AG04450 (cell line): ENCODE data around the gene ARHGAP23. TPM values are rescaled to one million over a fixed set of nuclear protein-coding genes. Genes with fewer than 3 reads are reported as not detected.

Source experiments
- CTCF ChIA-PET: fragments of 300-600, 350-600 bp; formaldehyde crosslinking; extraction: SDS; loops from one replicate; lab custom pipeline; 2022; ENCODE audit warnings: antibody characterized with exemption, inconsistent platforms; lab: Charles Lee
- POLR2A ChIA-PET: fragments of 350-600 bp; formaldehyde crosslinking; extraction: SDS; loops from one replicate; lab custom pipeline; 2021; ENCODE audit warnings: antibody characterized with exemption, inconsistent platforms; lab: Yijun Ruan, JAX
- DNase-seq: peaks from one replicate; pipeline ENCODE4 v3.0.0-alpha.2; 2011; ENCODE audit warnings: low read depth, low spot score
- H3K27ac ChIP-seq: one replicate; pipeline ENCODE4 v1.5.1; 2012; ENCODE audit warnings: low read depth, low read length, control low read depth
- H3K27me3 ChIP-seq: one replicate; pipeline ENCODE4 v1.6.0; 2012; ENCODE audit warnings: low read length; ENCODE audit not compliant: control insufficient read depth, insufficient read depth
- H3K4me3 ChIP-seq: 2 replicates; pipeline ENCODE4 v1.5.1; 2011; ENCODE audit warnings: mild to moderate bottlenecking, low read depth, low read length, control low read depth
- H3K9me3 ChIP-seq: 2 replicates; pipeline ENCODE4 v1.5.1; 2012; ENCODE audit warnings: low read length; ENCODE audit not compliant: control insufficient read depth, insufficient read depth
- polyA plus RNA-seq: library from polyadenylated mRNA; depleted of rRNA; stranded (reverse); fragments of >200 nt; gene quantifications from 2 replicates; pipeline ENCODE4 v1.2.3, GENCODE V29; 2011
- TF ChIP-seq, protein P1 (sequence below): IDR thresholded peaks from 2 replicates; pipeline ENCODE4 v1.5.1; 2011; ENCODE audit warnings: low read depth, low read length, control low read depth, inconsistent platforms

ARHGAP23 gene
- polyA plus RNA-seq, 1 experiment, result 14.1 TPM

- no peaks in the 10 kb centered on the region; the same call in 1 of the 2 replicates for H3K9me3 ChIP-seq
- H3K4me3 ChIP-seq, result no peak overlapping the region
- no peak overlapping the region for H3K27ac ChIP-seq
- POLR2A ChIA-PET, result no interaction called here
- DNase-seq, result no peak
- CTCF ChIA-PET, result interaction anchor here (1.5 kb wide), 1 partner anchor 14 kb away, joined by 11 read pairs; no protein-coding TSS in a partner anchor
- TF ChIP-seq, protein P1, sequence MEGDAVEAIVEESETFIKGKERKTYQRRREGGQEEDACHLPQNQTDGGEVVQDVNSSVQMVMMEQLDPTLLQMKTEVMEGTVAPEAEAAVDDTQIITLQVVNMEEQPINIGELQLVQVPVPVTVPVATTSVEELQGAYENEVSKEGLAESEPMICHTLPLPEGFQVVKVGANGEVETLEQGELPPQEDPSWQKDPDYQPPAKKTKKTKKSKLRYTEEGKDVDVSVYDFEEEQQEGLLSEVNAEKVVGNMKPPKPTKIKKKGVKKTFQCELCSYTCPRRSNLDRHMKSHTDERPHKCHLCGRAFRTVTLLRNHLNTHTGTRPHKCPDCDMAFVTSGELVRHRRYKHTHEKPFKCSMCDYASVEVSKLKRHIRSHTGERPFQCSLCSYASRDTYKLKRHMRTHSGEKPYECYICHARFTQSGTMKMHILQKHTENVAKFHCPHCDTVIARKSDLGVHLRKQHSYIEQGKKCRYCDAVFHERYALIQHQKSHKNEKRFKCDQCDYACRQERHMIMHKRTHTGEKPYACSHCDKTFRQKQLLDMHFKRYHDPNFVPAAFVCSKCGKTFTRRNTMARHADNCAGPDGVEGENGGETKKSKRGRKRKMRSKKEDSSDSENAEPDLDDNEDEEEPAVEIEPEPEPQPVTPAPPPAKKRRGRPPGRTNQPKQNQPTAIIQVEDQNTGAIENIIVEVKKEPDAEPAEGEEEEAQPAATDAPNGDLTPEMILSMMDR, result no peak
- H3K27me3 ChIP-seq, result peaks cover 31% of the 10 kb centered on the region
Observed at GRCh38 chr17:38544175-38544838, 116.0 kb downstream of the ARHGAP23 start.

DNA sequence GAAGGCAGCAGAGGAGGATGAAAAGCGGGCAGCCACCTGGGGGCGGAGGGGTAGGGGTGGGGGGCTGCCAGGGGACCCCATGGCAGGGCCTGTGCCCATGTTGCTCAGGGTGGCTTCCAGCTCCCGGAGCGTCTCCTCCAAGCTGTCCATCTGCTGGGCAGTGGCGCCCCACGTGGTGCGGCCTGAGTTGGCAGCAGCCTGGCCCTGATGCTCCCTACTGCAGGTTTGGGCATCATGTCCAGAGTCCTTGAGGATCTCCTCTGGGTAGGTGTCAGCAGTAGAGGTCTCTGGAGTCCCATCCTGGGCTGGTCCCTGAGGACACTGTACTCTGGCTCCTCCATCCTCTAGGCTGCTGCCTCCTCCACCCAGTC, 116.6 kb downstream of the ARHGAP23 start:
- H3K27me3 ChIP-seq, result peaks cover 32% of the 10 kb centered on the region
- CTCF ChIA-PET, result interaction anchor here (1.5 kb wide), 1 partner anchor 13 kb away, joined by 11 read pairs; no protein-coding TSS in a partner anchor
- POLR2A ChIA-PET, result no interaction called here

DNA sequence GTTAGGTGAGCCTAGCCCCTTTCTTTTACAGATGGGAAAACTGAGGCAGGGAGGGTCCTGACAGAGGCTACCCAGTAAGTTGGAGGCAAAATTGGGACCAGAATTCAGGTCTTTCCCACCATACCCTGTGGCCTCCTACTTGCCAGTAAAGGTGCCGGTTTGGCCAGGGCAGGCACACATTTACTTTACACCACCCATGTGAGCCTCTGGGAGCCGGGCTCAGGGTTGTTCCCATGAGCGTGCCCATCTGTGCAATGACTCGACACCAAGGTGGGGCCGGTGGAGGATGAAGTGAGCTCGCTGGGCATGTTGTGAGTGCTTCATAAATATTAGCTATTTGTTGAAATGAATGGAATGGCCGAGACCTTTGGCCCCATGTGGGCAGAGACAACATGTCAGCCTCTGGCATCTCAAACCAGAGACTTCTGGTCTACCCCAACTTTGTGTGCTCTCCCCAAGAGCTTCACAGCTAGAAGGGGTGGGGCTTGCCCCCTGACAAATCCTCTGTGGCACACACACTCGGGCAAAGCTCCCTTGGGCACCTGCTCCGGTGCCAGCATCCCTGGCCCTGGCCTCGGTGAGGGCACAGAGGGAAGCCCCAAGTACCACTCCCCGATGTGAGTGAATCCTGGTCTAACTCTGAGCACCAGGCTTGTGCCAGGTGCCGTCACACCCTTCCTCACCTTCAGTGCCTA, 117.4 kb downstream of the ARHGAP23 start:
- H3K9me3 ChIP-seq, result no peaks in the 10 kb centered on the region; the same call in 1 of the 2 replicates
- H3K27ac ChIP-seq, result no peak overlapping the region
- ChIA-PET CTCF (interaction anchor here (1.5 kb wide), 1 partner anchor 13 kb away, joined by 11 read pairs; no protein-coding TSS in a partner anchor), POLR2A (no interaction called here)
- no peak for DNase-seq
- H3K27me3 ChIP-seq, result peaks cover 28% of the 10 kb centered on the region
- TF ChIP-seq, protein P1, result no peak
- no peak overlapping the region for H3K4me3 ChIP-seq

More for the DNA sequence above, 116.6 kb downstream of the ARHGAP23 start:
- no peak for DNase-seq
- TF ChIP-seq, protein P1, result no peak
- Histone ChIP-seq H3K4me3 (no peak overlapping the region), H3K27ac (no peak overlapping the region), H3K9me3 (no peaks in the 10 kb centered on the region; the same call in 1 of the 2 replicates)

DNA sequence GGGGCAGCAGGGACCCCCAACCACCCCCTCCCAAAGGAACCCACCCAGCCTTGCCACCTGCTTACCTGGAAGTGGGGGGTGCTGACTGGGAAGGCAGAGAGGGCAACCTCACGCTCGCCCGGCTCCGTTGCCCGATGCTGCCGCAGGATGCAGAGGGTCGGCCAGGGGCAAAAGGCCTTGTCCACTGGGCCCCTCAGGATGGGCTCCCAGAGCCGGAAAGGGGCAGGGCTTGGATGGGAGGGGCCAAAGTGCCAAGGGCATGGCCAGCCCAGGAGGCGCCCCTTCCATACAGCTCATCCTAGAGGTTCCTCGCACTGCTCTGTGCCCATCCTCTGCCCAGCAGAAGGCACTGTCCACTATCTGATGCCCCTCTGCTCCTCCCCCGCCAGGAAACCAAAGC, 118.1 kb downstream of the ARHGAP23 start:
- Histone ChIP-seq H3K9me3 (no peaks in the 10 kb centered on the region; the same call in 1 of the 2 replicates), H3K4me3 (no peak overlapping the region), H3K27ac (no peak overlapping the region), H3K27me3 (peaks cover 26% of the 10 kb centered on the region)
- DNase-seq, result no peak
- TF ChIP-seq, protein P1, result no peak
- ChIA-PET POLR2A (no interaction called here), CTCF (interaction anchor here (4.3 kb wide), 1 partner anchor 13 kb away, joined by 38 read pairs; no protein-coding TSS in a partner anchor)
